ENCODE results near the gene TMEM239. TPM values are rescaled to one million over a fixed set of nuclear protein-coding genes. Genes with fewer than 3 reads are reported as not detected.

TMEM239 gene
- total RNA-seq, 1 experiment from 2014 or later, result not detected

DNA sequence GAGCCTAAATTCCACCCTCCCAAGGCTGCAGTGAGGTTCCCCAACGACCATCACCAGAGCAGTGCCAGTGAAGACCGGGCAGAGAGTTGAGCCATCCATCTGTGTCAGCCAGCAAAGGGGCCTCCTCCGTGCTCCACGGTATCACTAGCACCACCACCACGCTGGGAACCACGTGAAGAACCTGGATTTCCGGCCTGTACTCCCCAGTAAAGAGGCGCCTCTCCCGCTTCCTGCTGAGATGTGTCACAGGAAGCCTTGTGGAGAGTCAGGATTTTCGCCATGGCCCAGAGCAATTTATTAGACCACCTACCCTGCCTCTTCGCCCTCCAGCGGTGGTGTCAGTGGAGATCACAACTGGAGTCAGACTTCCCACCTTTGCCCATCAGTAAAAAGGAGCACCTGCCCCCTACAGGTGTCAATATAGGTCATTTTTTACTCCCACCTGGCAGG is 44.5 kb upstream of the TMEM239 start:
- Mint-ChIP-seq H3K27me3 (ENCODE audit: unreplicated experiment) (no peaks in the 10 kb centered on the region), H3K36me3 (ENCODE audit: insufficient read depth, unreplicated experiment) (no peaks in the 10 kb centered on the region), H3K4me1 (ENCODE audit: low read depth, unreplicated experiment) (peaks cover 14% of the 10 kb centered on the region), H3K27ac (ENCODE audit: unreplicated experiment) (no peak overlapping the region), H3K4me3 (ENCODE audit: low read depth, unreplicated experiment) (no peak overlapping the region), H3K9me3 (ENCODE audit: low read depth, unreplicated experiment) (no peaks in the 10 kb centered on the region)
- intact Hi-C loops (cut with micrococcal nuclease; ENCODE audit: unreplicated experiment), result no loop called here
- TF ChIP-seq, protein P1, sequence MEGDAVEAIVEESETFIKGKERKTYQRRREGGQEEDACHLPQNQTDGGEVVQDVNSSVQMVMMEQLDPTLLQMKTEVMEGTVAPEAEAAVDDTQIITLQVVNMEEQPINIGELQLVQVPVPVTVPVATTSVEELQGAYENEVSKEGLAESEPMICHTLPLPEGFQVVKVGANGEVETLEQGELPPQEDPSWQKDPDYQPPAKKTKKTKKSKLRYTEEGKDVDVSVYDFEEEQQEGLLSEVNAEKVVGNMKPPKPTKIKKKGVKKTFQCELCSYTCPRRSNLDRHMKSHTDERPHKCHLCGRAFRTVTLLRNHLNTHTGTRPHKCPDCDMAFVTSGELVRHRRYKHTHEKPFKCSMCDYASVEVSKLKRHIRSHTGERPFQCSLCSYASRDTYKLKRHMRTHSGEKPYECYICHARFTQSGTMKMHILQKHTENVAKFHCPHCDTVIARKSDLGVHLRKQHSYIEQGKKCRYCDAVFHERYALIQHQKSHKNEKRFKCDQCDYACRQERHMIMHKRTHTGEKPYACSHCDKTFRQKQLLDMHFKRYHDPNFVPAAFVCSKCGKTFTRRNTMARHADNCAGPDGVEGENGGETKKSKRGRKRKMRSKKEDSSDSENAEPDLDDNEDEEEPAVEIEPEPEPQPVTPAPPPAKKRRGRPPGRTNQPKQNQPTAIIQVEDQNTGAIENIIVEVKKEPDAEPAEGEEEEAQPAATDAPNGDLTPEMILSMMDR (IDR thresholded peaks at IDR 0.05; ENCODE audit: unreplicated experiment), result no peak
- CTCF ChIA-PET, result no interaction called here
- BruUV-seq (replicated peaks), result no TSS peak
- DNase-seq, result no peak

DNA sequence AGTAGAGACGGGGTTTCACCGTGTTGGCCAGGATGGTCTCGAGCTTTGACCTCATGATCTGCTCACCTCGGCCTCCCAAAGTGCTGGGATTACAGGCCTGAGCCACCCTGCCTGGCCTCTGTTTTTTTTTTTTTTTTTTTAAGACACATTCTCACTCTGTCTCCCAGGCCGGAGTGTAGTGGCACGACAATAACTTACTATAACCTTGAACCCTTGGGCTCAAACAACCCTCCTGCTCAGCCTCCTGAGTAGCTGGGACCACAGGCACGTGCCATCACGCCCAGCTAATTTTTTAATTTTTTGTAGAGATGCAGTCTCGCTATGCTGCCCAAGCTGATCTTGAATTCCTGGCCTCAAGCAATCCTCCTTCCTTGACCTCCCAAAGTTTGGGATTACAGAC is 42.4 kb upstream of the TMEM239 start:
- TF ChIP-seq, protein P1 (IDR thresholded peaks at IDR 0.05; ENCODE audit: unreplicated experiment), result no peak
- no peak overlapping the region for H3K4me3 Mint-ChIP-seq (ENCODE audit: low read depth, unreplicated experiment)
- no peak overlapping the region for H3K27ac Mint-ChIP-seq (ENCODE audit: unreplicated experiment)
- DNase-seq, result no peak
- no peaks in the 10 kb centered on the region for H3K9me3 Mint-ChIP-seq (ENCODE audit: low read depth, unreplicated experiment)
- CTCF ChIA-PET, result no interaction called here
- intact Hi-C loops (cut with micrococcal nuclease; ENCODE audit: unreplicated experiment), result no loop called here
- no peaks in the 10 kb centered on the region for H3K4me1 Mint-ChIP-seq (ENCODE audit: low read depth, unreplicated experiment)
- no peaks in the 10 kb centered on the region for H3K27me3 Mint-ChIP-seq (ENCODE audit: unreplicated experiment)
- BruUV-seq (replicated peaks), result no TSS peak
- H3K36me3 Mint-ChIP-seq (ENCODE audit: insufficient read depth, unreplicated experiment), result no peaks in the 10 kb centered on the region

DNA sequence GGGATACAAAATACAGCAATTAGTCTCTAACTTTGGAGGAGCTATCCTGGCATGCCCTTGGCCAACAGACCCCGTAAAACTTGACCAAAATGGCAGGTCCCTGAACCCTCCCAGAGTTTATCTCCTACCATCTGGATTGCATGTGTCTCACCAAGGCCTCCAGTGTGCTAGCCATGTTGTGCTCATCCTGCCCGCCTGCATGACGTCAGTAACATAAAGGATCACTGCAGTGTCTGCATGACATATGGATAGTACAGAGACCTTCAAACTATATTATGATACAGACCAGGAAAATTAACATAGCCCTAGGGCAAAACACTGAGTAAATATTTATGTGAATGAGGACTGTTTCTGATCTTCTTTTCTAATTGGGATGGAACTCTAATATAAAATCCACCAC is 41.0 kb upstream of the TMEM239 start:
- Mint-ChIP-seq H3K9me3 (ENCODE audit: low read depth, unreplicated experiment) (no peaks in the 10 kb centered on the region), H3K27ac (ENCODE audit: unreplicated experiment) (no peak overlapping the region), H3K4me3 (ENCODE audit: low read depth, unreplicated experiment) (no peak overlapping the region), H3K4me1 (ENCODE audit: low read depth, unreplicated experiment) (no peaks in the 10 kb centered on the region), H3K27me3 (ENCODE audit: unreplicated experiment) (no peaks in the 10 kb centered on the region), H3K36me3 (ENCODE audit: insufficient read depth, unreplicated experiment) (no peaks in the 10 kb centered on the region)
- TF ChIP-seq, protein P1 (IDR thresholded peaks at IDR 0.05; ENCODE audit: unreplicated experiment), result no peak
- CTCF ChIA-PET, result no interaction called here
- DNase-seq, result no peak
- BruUV-seq (replicated peaks), result no TSS peak
- intact Hi-C loops (cut with micrococcal nuclease; ENCODE audit: unreplicated experiment), result no loop called here

DNA sequence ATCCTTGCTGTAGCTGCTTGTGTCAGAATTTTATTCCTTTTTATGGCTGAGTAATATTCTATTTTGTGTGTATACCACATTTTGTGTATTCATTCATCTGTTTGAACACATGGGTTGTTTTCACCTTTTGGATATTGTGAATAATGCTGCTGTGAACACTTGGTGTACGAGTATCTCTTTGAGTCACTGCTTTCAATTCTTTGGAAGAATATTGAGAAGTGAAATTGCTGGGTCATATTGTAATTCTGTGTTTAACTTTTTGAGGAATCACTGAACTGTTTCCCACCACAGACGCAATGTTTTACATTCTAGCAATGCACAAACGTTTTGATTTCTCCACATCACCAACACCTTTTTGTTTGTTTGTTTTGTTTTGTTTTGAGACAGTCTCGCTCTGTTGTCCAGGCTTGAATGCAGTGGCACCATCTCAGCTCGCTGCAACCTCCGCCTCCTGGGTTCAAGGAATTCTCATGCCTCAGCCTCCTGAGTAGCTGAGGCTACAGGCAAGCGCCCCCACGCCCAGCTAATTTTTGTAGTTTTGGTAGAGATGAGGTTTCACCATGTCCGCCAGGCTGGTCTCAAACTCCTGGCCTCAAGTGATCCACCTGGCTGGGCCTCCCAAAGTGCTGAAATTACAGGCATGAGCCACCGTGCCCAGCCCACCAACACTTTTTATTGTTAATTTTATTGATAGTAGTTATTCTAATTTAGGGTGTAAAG is 37.4 kb upstream of the TMEM239 start:
- Mint-ChIP-seq H3K4me1 (ENCODE audit: low read depth, unreplicated experiment) (no peaks in the 10 kb centered on the region), H3K27ac (ENCODE audit: unreplicated experiment) (no peak overlapping the region), H3K27me3 (ENCODE audit: unreplicated experiment) (peaks cover 21% of the 10 kb centered on the region), H3K4me3 (ENCODE audit: low read depth, unreplicated experiment) (no peak overlapping the region), H3K36me3 (ENCODE audit: insufficient read depth, unreplicated experiment) (no peaks in the 10 kb centered on the region), H3K9me3 (ENCODE audit: low read depth, unreplicated experiment) (no peaks in the 10 kb centered on the region)
- TF ChIP-seq, protein P1 (IDR thresholded peaks at IDR 0.05; ENCODE audit: unreplicated experiment), result no peak
- intact Hi-C loops (cut with micrococcal nuclease; ENCODE audit: unreplicated experiment), result no loop called here
- BruUV-seq (replicated peaks), result no TSS peak
- no peak for DNase-seq
- CTCF ChIA-PET, result interaction anchor here (1.0 kb wide), 1 partner anchor 15 kb away, joined by 5 read pairs; no protein-coding TSS in a partner anchor
